NOMO-1 (cell line): ENCODE data around the gene UNK.
A peak's percentile ranks its signal among the peaks of the same experiment; 100 is the strongest.

Experiments
- DNase-seq, 2 experiments: peaks; one replicate each; lab custom pipeline; 2025; ENCODE audit not compliant: unreplicated experiment in 2 of 2; lab: John Stamatoyannopoulos, UW

UNK gene

GRCh38 chr17:75819116-75819515 lies 34.5 kb downstream of the UNK start:
- no peak for DNase-seq

- DNase-seq = no peak
These were observed 35.1 kb downstream of the UNK start for GRCh38 chr17:75819678-75820077.

DNA sequence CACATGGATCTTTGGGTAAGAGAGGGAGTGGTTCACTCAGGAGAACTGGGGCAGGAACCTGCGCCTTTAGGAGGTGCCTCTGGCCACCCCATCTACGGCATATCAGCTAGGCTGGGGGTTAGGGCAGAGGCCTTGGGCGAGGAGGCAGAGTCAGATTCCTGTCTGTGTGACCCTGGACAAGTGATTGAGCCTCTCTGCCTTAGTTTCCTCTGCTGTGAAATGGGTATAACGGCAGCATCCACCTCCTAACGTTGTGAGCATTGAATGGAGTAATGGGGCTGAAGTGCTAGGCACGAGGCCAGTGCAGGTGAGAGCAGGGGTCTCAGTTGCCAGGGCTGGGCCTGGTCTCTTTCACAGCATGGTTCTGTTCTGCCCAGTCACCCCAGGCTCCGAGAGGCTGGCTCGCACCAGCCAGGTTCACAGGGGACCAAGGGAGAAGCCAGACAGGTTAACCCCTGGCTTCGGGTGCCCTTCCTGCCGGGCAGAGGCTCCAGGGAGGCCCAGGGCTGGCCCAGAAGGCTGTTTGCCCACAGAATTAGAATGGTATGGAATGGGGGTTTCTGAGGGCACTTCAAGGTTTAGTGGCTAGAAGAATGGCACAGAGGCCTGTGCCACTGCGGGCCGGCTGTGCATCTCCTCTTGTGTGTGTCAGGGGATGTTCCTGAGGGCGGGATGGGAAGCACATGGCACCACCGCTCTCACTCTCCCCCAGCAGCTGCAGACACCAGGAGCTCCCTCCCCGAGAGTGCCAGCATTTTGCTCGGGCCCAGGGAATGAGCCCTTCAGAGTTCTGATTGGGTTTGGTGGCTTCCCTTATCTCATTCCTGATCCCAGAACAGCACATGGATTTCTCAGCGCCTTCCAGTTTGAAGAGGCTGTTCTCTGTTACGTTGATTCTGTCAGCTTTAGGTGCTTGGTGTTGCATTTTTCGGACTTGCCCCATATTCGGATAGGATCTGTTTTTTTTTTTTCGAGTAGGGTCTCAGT lies 35.8 kb downstream of the UNK start:
- no peak for DNase-seq

DNA sequence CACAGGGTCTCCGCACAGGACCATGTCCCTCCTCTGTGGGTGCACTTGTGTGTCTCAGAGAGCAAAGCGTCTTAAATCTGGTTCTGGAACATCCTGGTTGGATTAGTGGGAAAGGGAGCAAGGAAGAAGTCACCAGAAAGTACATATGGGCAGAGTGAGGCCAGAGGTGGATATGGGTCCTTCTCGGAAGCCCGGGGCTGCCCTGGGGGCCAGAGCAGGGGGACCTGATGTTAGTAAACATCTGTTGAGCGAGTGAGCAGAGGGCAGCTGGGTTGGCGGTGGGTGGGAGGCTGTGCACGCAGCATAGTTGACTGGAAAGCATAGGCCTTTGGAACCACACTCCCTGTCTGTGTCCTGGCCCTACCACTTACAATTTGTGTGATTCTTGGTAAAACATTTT lies 36.9 kb downstream of the UNK start:
- DNase-seq = no peak

DNA sequence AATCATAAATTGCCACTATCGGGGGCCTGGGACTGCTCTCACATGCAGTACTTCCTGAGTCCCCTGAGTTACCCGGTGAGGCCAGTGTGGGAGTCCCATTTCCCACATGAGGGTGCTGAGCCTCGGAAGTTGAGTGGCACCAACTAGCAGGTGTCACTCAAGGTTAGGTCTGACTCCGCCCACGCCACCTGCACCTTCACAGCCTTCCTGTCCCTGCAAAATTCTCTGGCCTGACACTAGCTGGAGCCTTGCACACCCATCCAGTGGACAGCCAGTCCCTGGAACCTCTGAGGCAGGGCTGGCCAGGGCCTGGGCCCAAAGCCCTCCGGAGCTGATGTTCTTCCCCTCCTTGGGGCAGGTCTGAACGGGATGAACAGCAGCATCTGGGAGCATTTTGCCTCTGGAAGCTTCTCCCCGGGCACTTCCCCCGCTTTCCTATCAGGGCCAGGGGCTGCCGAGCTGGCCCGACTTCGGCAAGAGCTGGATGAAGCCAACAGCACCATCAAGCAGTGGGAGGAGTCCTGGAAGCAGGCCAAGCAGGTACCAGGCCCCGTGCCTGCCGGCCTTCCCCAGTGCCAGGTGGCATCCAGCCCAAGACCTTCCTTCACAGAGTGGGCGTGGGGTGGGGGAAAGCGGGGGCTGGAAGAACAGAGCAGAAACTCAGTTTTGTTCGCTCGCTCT lies 37.7 kb downstream of the UNK start:
- no peak for DNase-seq

DNA sequence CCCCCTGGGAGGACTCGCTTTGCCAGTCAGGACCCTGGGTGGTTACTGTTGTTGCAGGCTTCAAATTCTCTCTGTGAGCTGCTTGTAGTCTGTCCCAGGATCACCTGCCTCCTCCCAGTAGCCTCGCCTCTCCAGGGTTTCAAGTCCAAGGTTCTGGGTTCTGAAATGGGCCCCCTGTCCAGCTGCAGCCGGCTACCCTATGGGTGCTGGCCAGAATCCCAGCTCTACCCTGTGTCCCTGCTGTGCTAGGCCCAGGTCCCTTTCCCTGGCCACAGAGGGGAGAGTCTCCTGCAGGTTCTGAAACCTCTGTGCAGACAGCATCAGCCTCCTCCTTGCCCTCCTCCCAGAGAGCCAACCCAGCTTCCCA lies 38.2 kb downstream of the UNK start:
- no peak for DNase-seq

- no peak for DNase-seq
These were observed 38.8 kb downstream of the UNK start for GRCh38 chr17:75823257-75824041.

GRCh38 chr17:75824050-75824552 lies 39.5 kb downstream of the UNK start:
- DNase-seq = no peak

DNA sequence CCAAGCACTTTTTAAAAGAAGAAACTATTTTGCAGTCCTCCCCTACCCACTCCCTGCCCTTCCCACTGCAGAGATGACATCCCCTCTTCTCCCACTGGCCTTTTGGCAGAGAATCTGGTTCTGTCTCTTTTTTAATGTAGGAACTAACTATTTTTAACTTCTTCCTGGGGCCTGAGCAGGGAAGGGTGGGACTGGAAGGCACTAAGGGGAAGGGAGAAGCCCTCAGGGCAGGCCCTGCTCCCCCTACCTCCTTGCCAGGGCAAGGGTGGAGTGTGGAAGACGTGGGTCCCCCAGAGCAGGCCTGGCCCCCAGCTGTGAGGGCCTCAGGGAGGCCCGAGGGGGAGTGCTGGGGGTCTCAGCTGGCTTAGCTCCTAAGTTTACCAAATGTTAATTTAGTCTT lies 40.1 kb downstream of the UNK start:
- no peak for DNase-seq

- DNase-seq = no peak
These were observed 40.5 kb downstream of the UNK start for GRCh38 chr17:75825149-75825552.

- DNase-seq = no peak
These were observed 41.3 kb downstream of the UNK start for GRCh38 chr17:75825748-75826370.

DNA sequence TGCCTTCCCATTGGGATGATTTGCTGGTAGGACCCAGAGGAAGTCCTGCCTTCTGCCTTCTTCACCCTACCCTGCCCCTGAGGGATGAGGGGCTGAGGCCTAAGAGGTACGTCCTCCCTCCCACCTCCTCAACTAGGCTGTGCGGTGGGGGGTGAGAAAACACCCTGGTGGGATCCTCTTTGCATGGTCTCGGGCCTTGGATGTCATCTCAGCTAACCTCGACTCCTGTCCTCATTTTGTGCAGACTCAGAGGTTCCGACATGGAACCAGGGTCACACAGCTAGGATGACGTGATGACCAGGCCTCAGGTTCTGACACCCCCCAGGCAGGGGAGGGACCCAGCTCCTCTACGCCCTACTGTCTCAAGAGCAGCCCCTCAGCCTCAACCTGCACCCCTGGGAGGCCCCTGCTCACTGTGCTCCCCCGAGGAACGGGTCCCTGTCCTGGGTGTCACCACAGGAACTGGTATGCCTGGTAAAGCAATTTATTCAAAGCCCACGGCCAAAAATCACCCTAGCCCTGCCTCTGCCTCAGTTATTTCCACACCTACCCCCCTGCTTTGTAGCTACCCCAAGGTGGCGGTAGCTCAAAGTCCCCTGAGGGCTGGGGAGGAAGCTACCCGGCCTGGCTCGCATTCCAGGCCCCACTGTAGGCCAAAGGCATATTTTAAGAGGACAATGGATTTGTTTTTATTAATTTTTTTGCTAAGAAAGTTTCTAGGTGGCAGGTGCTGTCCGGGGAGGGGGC lies 42.1 kb downstream of the UNK start:
- no peak for DNase-seq

DNA sequence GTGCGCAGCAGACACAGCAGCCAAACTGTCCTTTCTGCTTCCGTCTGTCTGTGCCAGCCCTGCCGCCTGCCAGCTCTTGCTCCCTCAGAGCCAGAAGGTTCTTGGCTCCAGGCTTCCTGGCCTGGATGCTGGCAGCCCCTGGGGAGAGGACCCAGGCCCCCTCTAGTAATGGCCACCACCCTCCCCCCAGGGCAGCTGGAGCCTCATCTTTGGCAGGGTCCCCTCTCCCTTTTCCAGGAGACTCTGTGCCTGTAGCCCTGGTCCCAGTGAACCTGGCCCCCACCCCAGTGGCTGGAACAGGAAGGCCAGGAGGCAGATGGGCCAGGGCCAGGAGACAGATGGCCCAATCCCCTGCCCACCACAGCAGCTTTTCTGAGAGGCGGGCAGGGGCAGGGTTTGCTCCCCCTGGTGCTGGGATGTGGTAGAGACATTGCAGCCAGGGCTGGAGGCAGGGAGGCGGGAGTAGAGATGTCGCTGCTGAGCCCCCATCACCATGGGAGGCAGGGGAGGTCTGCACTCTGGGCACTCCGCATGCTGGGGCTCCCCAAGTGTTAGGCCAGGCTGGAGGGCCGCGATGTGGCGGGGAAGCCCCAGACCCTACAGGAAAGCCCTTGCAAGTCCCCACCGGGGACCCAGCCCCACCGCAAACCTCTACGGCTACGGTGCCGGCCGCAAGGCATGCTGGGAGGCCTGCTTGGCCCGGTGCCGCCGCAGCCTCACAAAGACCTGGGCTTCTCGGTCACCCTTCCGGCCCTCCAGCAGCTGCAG lies 42.9 kb downstream of the UNK start:
- DNase-seq = peak in 1 of 2 experiments; percentile 7

GRCh38 chr17:75828076-75828400 lies 43.4 kb downstream of the UNK start:
- DNase-seq = no peak

DNA sequence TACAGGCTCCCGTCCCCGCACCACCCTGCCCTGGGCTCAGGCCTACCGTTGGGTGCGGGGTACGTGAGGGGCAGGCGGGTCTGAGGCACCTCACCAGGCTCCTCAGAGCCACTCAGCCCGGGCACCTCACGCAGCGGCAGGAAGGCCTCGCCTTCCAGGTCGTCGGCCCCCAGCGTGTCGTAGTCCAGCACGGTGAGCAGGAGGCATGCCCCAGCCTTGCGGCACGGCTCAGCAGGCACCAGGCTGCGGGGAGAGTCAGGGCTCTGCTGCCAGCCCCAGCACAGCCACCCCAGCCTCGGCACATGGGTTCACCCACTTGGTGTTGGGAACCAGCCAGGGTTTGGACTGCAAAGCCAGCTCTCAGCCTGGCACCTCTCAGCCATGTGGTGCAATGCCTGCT lies 44.1 kb downstream of the UNK start:
- no peak for DNase-seq

GRCh38 chr17:75829747-75830146 lies 45.1 kb downstream of the UNK start:
- no peak for DNase-seq

DNA sequence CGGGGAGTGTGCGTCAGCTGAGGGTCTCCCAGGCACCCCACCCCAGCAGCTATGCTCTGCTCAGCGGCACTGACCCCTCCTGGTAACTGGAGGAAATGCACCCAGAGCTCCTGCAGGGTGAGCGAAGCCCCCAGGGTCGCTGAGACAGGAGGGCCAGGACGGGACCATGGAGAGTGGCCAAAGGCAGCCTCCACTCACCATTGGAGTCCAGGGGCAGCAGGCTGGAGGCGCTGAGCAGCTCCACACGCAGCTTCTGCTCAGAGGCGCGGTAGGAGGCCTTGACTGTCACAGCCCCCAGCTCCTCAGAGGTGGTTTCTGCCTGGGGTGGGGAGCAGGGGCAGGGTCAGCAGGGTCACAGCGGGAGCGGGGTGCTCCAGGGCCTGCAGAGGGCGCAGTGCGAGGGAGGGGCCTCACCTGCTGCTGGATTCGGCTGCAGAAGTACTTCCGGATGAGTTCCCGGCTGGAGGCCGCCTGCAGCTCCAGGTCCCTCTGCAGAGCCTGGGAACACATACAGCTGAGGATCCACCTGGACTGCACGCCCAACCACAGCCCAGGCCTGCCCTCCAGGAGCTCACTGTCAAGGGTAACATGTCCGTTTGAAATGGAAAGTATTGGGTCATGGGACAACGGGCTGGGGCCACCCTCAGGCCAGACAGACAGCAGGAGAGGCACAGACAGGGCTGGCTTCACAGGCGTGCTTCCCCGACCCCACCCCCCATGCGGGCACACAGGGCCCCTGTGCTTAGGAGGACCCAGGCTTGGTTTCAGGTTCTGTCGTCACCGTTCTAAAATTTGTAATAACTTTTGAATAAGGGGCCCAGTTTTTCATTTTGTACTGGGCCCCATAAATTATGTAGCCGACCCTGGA lies 45.8 kb downstream of the UNK start:
- no peak for DNase-seq

- DNase-seq = no peak
These were observed 46.5 kb downstream of the UNK start for GRCh38 chr17:75831032-75831571.
